GM19328 (cell line): ENCODE data around the gene B4GALT4.

Source experiments
- ATAC-seq: cut with Tn5 transposase; IDR thresholded peaks from one replicate; pipeline ENCODE4 v1.9.1; 2021; ENCODE audit warnings: mild to moderate bottlenecking, moderate library complexity; ENCODE audit not compliant: unreplicated experiment

Gene B4GALT4

DNA sequence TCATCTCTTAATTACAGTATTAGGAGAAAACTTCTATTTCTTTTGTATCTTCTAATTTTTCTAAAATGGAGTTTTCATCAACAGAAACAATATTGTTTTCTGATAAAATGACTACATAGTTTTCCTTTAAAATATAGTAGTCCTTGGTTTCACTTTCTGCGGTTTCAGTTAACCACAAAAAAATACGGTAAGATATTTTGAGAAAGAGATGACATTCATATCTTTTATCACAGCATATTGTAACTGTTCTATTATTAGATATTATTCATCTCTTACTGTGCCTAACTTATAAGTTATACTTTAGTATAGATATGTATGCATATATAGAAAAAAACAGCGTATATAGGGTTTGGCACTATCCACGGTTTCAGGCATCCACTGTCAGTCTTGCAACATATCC, 2.3 kb downstream of the B4GALT4 start:
- ATAC-seq = no peak

DNA sequence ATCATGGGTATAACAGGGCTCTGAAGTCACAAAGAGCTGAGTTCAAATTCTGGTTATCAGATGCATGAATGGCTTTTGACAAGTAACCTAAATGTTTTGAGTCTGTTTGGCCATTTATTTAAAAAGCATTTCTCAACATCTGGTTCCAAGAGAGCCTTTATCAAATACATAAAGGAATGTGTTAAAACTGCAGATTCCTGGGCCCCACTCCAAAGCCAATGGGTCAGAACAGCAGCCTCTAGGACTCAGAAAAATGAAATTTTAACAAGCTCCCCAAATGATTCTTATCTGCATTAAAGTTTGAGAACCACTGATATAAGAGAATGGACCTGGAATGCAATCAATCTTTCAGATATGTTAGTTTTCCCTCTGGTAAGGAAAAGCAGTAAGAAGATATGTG, 3.4 kb downstream of the B4GALT4 start:
- ATAC-seq = no peak

DNA sequence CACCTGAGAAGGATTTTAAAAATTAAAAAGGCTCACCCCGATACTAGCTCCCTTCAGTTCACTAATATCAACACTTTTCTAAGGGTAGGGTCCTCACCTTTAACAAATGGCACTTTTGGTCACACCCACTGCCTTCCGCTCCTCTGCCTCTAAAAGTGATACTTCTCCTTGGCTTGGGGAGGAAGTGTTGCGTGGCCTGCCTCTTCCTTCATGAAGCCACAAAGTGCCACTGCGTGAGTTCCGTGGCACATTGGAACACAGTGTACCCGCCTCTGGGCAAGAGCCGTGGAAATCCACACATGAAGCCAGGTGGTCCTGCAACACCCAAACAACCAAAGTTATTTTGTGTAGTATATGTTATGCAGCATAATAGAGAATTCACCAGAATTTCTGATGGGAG, 3.9 kb downstream of the B4GALT4 start:
- no peak for ATAC-seq

DNA sequence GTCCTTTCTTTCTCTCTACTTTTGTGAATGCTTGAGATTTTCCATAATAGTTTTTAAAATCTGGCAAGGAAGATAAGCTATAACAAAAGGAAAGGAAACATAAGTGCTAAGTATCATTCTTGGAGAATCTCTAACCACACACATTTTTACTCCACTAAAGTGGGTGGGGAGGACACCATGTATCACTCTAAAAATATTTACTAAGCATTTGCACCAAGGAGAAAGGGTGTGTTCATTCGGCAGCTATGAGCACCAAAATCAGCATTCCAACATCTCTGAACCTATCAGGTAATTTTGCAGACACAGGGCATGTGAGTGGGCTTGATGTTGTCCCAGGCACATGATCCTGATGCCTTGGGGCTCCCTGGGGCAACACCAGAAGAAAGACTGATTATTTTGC, 5.5 kb downstream of the B4GALT4 start:
- ATAC-seq = no peak

DNA sequence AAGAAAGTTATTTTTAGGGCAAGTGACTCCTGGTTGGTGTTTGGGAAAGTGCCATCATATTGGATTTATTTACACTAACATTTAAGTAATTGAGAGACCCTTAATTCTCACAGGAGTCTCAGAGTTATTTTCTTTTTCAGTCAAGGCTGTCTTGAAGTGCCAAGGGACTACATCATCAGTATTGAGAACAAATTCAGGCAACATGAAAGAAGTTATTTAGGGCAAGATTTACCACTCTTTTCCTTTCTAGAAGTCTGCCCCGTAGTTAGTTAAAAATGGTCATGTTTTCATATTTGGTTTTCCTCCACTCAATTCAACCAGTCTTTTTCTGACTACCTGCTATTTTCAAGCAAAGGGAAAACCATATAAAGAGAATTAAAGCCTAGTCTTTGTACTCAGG, 6.1 kb downstream of the B4GALT4 start:
- ATAC-seq = no peak

DNA sequence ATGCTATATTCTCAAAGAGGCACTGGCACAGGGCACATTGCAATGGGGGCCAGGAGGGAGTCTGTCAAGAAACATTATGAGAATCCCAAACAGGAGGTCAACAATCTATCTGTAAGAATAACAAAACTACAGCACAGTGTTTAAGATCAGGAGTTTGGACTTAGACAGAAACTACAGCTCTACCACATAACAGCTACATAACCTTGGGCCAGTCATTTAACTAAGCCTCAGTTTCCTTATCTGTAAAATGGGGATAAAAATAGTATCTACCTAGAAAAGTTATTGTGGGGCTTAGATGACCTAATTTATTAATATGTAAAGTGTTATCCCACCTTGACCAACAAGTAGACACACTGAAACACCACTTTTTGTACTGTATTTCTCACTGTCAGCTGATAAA, 9.9 kb downstream of the B4GALT4 start:
- ATAC-seq = no peak

DNA sequence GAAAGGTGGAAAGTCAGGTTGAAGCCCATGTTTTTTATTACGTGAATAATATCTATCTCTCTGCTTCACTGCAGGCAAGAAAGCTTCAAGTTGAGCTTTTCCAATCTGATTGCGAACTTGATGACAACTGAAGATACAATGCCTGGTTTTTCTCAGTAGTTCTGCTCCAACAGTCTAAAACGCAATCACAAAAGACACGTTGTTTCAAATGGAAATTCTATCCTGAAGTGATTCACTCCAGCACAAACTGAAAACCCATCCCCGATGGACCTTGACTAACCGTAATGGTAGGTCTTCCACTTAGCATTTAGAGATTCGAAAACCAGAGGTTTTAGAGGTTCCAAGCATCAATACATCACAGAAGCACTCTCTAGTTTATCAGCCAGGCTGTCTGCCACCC, 10.6 kb downstream of the B4GALT4 start:
- no peak for ATAC-seq

DNA sequence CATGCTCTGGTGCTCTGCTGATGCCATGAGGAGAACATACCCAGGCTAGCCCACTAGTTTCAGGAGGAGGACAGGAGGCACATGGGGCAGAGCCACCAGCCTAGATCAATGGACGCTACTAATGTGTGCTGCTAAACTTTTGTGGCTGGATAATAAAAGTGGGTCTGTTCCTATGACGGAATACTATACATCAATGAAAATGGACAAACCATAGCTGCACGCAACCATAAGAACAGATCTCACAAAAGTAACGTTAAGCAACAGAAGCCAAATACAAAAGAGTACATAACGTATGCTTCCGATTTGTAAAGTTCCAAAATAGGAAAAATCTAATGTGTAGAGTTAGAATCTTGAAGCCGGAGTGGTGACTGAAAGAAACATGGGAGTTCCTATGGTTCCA, 11.5 kb downstream of the B4GALT4 start:
- ATAC-seq = no peak

DNA sequence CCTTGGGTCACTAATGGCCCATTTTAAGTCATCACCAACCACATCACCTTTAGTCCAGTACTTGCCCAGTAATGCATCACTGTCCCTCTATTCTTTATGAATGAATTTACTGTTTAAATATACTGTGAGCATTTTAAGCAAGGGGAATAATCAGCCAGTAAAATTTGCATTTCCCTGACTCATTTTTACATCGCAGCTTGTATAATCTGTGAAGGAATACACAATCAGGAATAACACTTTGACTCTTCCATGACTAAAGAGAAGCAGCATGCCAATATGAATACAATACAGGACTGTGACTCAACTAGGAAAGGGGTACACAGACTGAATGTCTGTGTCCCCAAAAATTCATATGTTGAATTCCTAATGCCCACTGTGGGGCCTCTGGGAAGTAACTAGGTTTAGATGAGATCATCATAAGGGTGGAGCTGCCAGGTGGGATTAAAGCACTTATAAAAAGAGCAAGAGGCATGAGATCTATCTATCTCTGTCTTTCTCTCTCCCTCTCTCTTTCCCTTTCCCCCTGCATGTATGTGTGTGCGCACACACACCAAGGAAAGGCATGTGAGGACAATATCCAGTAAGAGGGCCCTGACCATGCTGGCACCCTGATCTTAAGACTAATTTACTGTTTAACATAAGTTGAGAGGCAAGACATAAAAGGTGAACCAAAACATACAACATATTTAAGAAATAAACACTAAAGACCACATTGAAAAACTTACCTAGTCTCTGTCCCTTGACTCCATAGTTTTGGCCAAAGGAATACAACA, 12.1 kb downstream of the B4GALT4 start:
- no peak for ATAC-seq

DNA sequence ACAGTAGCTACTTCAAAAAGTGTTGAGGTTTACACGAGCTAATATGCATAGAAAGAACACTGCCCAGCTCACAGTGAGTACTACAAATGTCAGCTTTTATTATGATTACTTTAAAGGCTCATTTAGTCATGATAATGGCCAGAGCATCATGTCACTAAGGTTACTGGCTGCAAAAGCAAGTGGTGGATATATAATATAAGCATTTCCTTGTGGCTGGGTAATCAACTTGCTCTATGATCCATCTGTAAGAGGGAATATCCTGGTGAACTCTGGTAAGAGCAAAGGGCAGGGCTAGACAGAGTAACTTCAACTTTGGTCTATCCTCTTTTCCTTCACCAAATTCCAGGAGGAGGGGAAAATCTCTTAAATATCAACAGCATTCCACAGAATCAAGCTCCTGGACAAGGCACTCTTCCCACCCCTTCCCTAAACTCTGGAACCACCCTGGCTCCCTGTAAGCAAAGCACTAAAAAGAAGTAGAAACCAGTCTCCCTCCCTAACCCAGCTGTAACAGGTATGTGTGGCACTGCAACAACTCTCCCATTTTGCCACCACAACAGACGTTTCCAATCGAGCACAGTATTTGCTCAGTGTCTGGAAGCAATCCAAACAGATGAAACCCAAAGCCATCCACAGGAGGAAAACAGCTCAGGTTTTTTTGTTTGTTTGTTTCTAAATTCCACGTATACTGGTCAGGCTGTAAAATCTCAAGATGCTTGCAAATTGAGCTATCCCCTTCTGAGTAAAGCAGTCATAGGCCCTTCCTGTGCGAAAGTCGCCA, 13.4 kb downstream of the B4GALT4 start:
- ATAC-seq = no peak

DNA sequence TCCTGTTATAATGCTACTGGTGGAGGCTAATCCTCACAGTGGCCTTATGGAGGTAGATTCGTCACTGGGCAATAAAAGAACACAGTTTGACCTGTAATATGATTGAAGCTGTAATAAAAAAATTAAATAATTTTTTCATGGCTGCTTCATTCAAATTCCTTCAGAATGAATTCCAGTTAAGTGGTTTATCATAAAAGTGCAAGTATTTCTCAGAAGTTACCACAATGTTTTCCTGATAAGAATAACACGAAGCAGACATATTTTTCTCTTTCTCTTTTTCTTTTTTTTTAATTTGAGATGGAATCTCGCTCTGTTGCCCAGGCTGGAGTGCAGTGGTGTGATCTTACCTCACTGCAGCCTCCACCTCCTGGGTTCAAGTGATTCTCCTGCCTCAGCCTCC, 15.6 kb downstream of the B4GALT4 start:
- ATAC-seq = no peak

DNA sequence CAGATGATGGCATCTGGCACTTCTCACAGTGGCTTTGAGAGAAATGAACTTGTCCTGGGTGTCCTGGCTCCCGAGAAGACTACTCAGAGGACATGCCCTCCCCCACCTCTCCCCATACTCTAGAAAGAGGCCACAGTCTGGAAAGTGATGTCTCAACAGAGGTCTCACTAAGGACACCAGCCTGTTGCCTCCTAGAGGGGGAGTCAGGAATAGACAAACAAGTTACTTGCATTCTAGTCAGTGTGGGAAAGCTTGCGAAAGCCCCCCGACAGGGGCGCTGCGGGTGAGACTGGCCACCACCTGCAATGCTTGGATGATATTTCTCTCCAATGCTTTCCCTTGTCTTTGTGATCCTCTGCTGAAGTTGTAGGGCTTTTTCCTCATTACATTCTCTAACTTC, 17.2 kb downstream of the B4GALT4 start:
- no peak for ATAC-seq

DNA sequence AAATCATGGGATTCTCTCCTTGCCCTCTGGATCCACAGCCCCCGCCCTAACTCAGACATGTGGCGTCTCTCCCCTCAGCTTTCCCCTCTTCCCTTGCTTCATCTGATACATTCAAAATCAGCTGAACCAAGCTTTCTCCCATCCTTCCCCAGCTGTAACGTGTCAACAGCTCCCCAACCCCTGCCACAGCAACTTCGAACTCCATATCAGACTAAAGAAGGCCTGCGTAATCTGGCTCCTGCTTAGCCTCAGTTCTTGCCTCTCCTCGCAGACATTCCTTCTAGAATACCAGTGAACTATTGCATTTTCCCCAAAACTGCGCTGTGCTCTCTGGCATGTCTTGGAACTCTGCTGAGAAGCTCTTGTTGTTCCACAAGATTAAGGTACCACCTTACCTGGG, 18.3 kb downstream of the B4GALT4 start:
- no peak for ATAC-seq

DNA sequence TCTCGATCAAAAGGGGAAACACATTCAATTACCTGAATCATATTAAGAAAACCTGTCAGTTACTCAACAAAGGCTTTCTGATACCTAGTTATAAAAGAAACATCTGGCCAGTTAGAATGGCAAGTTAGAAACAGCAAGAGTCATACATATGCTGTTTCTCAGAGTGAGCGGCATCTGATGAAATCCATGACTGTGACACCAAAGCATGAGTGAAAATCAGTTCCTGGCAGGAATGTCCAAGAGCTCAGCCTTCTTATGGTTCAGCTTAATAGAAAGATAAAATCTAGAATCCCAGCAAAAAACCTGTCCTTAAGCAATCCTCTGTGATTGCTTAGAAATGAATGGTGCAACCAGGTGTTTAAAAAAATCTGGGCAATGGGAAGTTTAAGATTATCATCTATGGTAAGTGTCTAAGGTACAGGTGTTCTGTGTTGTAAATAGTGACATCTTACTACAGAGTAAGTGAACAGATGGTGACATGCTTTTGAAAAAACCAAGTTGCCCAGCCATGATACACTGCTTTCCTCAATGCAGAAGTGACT, 18.8 kb downstream of the B4GALT4 start:
- no peak for ATAC-seq

DNA sequence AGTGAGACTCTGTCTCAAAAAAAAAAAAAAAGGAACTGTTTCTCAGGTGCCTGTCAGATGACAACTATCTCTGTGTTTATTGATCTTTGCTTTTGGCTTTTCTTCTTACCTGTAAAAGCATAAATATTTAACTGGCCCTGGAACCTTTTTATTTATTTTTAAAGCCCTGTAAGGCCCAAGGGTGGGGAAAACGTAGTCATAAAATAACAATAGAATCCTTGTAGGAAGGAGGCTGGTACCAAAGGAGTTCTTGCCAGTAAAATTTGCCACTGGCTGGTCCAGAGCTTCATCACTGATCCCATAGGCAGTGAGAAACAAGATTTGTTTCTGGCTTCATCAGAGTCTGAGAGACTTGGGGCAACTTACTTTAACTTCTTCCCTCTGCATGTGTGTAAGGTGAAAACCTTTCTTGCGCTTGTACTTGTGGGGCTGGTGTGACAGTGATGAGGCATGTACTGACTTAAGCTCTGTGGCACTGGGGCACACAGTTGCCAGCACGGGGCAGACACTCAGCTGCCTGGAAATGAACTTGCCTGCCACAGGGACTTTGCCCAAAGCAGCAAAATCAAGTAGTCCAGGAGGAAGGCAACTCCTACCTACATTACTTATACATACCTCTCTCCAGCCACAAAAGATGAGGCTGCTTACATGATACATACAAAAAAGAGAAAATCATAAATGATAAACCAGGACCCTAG, 19.6 kb downstream of the B4GALT4 start:
- ATAC-seq = no peak

DNA sequence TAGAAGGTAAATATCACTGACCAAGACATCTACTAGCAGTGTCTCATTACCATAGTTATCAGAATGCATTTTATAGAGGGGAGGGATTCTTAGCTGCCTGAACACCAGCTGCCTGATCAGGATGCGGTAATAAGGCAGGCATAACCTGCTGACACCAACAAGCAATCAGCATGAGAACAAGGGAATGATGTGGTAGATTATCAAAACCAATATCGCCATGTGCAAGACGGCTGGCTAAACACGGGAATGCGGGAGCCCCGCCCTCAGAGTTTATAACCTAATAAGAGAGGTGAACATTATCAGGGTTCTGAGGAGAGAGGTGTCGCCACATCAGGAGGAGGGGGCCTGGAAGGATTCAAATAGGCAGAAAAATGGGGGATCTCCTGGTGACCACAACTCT, 20.5 kb downstream of the B4GALT4 start:
- no peak for ATAC-seq

DNA sequence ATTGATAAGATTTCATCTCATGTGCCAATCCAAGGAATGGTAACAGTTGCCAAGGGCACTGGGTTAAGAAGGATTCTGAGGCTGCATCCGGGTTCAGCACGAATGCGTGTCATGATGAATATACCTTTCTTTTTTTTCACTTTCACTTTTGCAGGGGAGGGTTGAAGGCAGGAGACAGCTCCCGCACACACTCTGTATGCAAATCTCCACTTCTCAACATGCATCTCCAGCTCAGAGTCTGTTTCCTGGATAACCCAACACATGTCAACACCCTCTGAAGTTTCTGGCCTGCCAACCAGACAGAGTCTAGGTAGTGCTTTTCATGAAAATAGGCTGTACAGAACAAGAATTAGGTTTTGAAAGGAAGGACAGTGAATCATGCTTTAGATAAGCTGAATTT, 21.6 kb downstream of the B4GALT4 start:
- ATAC-seq = peak; percentile 99

DNA sequence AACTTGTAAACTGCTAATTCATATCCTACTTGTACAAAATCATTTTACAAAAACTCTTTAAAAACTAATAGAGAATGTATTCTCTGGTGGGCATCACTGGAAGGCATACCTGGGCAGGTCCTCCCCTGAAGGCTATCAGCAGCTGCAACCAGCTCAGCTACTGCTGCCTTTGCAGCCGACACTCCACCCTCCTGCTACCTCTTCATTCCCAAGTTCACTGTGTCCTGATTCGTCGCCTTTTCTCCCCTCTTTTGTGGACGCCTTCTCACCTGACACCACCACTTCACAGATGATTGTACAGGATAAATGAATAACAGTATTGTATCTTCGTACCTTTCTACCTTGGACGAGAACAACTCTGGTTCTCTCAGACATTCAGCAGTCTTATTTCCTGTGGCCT, 28.9 kb downstream of the B4GALT4 start:
- no peak for ATAC-seq

DNA sequence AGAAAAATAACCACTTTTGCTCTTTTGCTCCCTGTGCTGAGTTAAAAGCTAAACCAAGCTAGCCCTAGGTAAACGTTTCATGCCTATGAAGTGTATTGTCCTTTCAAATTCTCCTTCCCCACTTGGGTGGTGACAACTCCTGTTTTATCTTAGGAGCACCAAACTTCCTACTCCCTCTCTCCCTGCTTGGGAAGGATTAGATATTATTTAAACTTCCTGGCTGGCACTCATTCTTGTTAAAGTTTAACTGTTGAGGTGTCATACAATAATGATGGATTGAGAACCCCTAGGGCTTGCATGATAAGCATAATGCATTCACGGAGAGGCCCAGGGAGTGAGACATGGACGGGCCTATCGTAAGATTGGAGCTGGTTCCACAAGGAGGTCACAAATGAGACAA, 29.5 kb downstream of the B4GALT4 start:
- ATAC-seq = no peak

DNA sequence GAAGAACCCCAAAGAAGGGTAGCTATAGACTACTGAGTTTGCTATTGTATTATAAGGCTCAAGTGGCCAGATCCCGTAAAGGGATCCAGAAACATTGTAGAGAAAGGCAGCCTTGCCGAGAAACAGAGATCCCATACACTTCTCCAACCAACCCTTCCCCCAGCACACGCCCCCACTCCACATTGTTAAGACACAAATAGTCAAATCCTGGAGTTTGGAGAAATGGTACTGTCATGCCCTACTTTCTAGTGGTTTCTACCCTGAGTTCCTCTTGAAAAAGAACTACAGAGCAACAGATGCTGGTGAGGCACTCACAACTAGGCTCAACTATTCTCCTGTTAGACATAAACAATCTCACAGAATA, 33.2 kb downstream of the B4GALT4 start:
- ATAC-seq = no peak

DNA sequence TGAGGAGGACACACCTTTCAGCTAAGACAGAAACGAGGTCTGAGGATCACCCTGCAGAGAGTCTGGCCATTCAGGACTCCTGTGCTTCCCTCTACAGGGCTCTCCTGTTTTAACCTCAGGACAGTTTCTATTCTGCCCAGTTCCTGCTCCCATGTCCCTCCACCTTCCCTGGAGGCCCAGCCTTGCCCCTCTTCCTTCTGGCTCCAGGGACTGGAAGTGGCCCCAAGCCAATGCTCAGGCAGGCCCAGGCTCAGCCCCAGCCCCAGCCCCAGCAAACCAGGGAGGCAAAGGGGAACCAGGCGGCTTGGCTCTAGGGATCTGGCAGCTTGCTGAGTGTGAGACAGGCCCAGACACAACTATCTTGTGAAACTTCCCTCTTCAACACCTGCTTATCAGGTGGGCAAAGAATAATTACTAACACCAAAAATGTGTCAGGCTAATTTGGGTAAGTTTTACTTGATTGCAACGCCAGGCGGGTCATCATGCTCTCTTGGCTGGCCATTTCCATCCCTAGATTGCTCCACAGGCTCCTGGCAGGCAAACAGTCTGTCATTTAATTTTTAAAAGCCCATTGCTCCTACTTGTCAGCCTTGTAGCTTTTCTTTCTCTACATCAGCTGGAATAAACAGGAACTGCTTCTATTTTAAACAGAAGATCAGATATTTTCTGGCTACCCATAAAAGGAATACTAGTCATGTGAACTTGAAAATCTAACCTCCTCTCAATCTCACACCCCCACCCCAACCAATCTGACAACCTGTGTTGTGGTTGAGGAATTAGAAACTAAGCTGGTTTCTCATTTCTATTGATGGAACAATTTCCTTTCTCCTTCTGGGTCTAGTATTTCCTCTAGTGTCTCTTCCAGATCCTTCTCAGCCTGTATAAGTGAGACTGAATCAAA, 33.8 kb downstream of the B4GALT4 start:
- no peak for ATAC-seq
